H1 (cell line): Measurements from ENCODE around the gene TLCD2. TPM values are rescaled to one million over a fixed set of nuclear protein-coding genes. Genes with fewer than 3 reads are reported as not detected.

Experiments
- ASH2L ChIP-seq: fragments of 200-600, 300-600 bp; sonication (generic); IDR thresholded peaks from one replicate; pipeline ENCODE4 v1.7.1; 2017; ENCODE audit warnings: low read length
- ATF2 ChIP-seq: IDR thresholded peaks from 2 replicates; pipeline ENCODE4 v1.6.1; 2012; ENCODE audit warnings: low read length, inconsistent platforms
- CHD7 ChIP-seq: fragments of 300-600 bp; sonication (generic); IDR thresholded peaks from 2 replicates; pipeline ENCODE4 v1.7.1; 2012; ENCODE audit warnings: low read length, moderate library complexity, mild to moderate bottlenecking, inconsistent platforms; ENCODE audit not compliant: insufficient replicate concordance
- CTBP2 ChIP-seq: IDR thresholded peaks from 2 replicates; pipeline ENCODE4 v1.7.0; 2011; ENCODE audit warnings: borderline replicate concordance, mild to moderate bottlenecking, moderate library complexity, mixed read lengths, low read length; ENCODE audit not compliant: insufficient read depth, insufficient read length
- EZH2 ChIP-seq: fragments of 200-600 bp; sonication (generic); IDR thresholded peaks from 2 replicates; pipeline ENCODE4 v1.7.1; 2012; ENCODE audit warnings: low read depth, mild to moderate bottlenecking, moderate library complexity, low read length, inconsistent platforms; ENCODE audit not compliant: severe bottlenecking
- HDAC6 ChIP-seq: IDR thresholded peaks from one replicate; pipeline ENCODE4 v1.7.1; 2012; ENCODE audit warnings: low read depth, mild to moderate bottlenecking, inconsistent platforms, low read length, moderate library complexity
- KDM4A ChIP-seq: IDR thresholded peaks from one replicate; pipeline ENCODE4 v1.7.1; 2012; ENCODE audit warnings: low read depth, mild to moderate bottlenecking, moderate library complexity, low read length, inconsistent platforms; ENCODE audit not compliant: severe bottlenecking
- KDM5A ChIP-seq: fragments of 200-600 bp; IDR thresholded peaks from 2 replicates; pipeline ENCODE4 v1.7.1; 2012; ENCODE audit warnings: mild to moderate bottlenecking, low read length, inconsistent platforms, mixed read lengths
- RBBP5 ChIP-seq: IDR thresholded peaks from 2 replicates; pipeline ENCODE4 v1.7.1; 2012; ENCODE audit warnings: low read depth, mild to moderate bottlenecking, inconsistent platforms, low read length, moderate library complexity, borderline replicate concordance
- TAF1 ChIP-seq: IDR thresholded peaks from 2 replicates; pipeline ENCODE4 v1.6.1; 2011; ENCODE audit warnings: mild to moderate bottlenecking, low read depth, low read length
- polyA plus RNA-seq, 7 experiments: library from polyadenylated mRNA; depleted of rRNA in 3 of 7; stranded (reverse) in 5 of 7; unstranded in 2 of 7; fragments of >200 nt in 5 of 7; fragments of 200-250 nt in 2 of 7; gene quantifications; 1 replicate in 5 of 7; 2 replicates in 1 of 7; 4 replicates in 1 of 7; pipeline versions ENCODE4 v1.2.1 to v1.2.3, GENCODE V29; 2011 to 2013; ENCODE audit warnings: missing spikeins in 2 of 7, mixed read lengths in 2 of 7
- total RNA-seq: library from RNA; stranded (reverse); fragmentation: NEBNext Ultra II Directional; extraction: Animal tissue kit (Norgen Biotek cat#: 25700); gene quantifications from 2 replicates; pipeline ENCODE4 v1.2.1, GENCODE V29; 2021

The TLCD2 gene
- total and polyA plus RNA-seq, 2 of the 8 experiments (the other 6 are each of a cell fraction or from before 2014, with no cell fraction given), result 0.47 to 1.4 TPM

- TF ChIP-seq CHD7, result no peak
- TF ChIP-seq RBBP5, result no peak
- no peak for TF ChIP-seq EZH2
- no peak for TF ChIP-seq KDM4A
- TF ChIP-seq KDM5A, result no peak
- no peak for TF ChIP-seq ATF2
- no peak for TF ChIP-seq HDAC6
- TF ChIP-seq CTBP2, result no peak
- no peak for TF ChIP-seq TAF1
- no peak for TF ChIP-seq ASH2L
These were observed 7.1 kb downstream of the TLCD2 start (continued) for GRCh38 chr17:1703063-1703462.
